Adipocyte (in vitro differentiated cells): ENCODE data around the gene KIAA0513.

Source experiments
- DNase-seq: peaks from one replicate; pipeline ENCODE4 v3.0.0-alpha.2; 2015; ENCODE audit warnings: low read depth
- H3K27me3 ChIP-seq: replicated peaks from 2 replicates; pipeline ENCODE4 v1.7.0; 2013; ENCODE audit warnings: mild to moderate bottlenecking, low read length, moderate library complexity; ENCODE audit not compliant: control insufficient read depth, insufficient read depth
- H3K36me3 ChIP-seq: 2 replicates; pipeline ENCODE4 v1.7.0; 2013; ENCODE audit warnings: low read length, mild to moderate bottlenecking, moderate library complexity; ENCODE audit not compliant: control insufficient read depth, insufficient read depth, severe bottlenecking
- H3K4me1 ChIP-seq: 2 replicates; pipeline ENCODE4 v1.7.0; 2013; ENCODE audit warnings: mild to moderate bottlenecking, low read length, moderate library complexity; ENCODE audit not compliant: control insufficient read depth, insufficient read depth
- H3K4me3 ChIP-seq: 2 replicates; pipeline ENCODE4 v1.7.0; 2013; ENCODE audit warnings: mild to moderate bottlenecking, low read length, moderate library complexity
- H3K9ac ChIP-seq: 2 replicates; pipeline ENCODE4 v1.7.0; 2013; ENCODE audit warnings: mild to moderate bottlenecking, low read length, moderate library complexity
- H3K9me3 ChIP-seq: 2 replicates; pipeline ENCODE4 v1.7.0; 2013; ENCODE audit warnings: mild to moderate bottlenecking, low read length, moderate library complexity; ENCODE audit not compliant: control insufficient read depth

KIAA0513 gene

GRCh38 chr16:85078226-85078625 is 50.6 kb downstream of the KIAA0513 start:
- H3K9ac ChIP-seq: no peak overlapping the region
- peaks cover 23% of the 10 kb centered on the region for H3K36me3 ChIP-seq
- no peak overlapping the region for H3K4me3 ChIP-seq
- no peaks in the 10 kb centered on the region for H3K9me3 ChIP-seq
- H3K4me1 ChIP-seq: peaks cover 3% of the 10 kb centered on the region
- no peaks in the 10 kb centered on the region for H3K27me3 ChIP-seq
- DNase-seq: no peak

GRCh38 chr16:85078952-85079351 is 51.4 kb downstream of the KIAA0513 start:
- Histone ChIP-seq H3K4me1 (no peaks in the 10 kb centered on the region), H3K27me3 (no peaks in the 10 kb centered on the region), H3K4me3 (no peak overlapping the region), H3K36me3 (peaks cover 23% of the 10 kb centered on the region), H3K9ac (no peak overlapping the region), H3K9me3 (no peaks in the 10 kb centered on the region)
- DNase-seq: no peak

- Histone ChIP-seq H3K9me3 (no peaks in the 10 kb centered on the region), H3K4me1 (no peaks in the 10 kb centered on the region)
- DNase-seq: no peak
These were observed 52.4 kb downstream of the KIAA0513 start for GRCh38 chr16:85079785-85080570.

GRCh38 chr16:85081038-85081437 is 53.4 kb downstream of the KIAA0513 start:
- Histone ChIP-seq H3K4me3 (no peak overlapping the region), H3K9ac (no peak overlapping the region), H3K27me3 (no peaks in the 10 kb centered on the region), H3K36me3 (peaks cover 16% of the 10 kb centered on the region), H3K4me1 (no peaks in the 10 kb centered on the region), H3K9me3 (no peaks in the 10 kb centered on the region)
- DNase-seq: no peak

More at GRCh38 chr16:85079785-85080570, 52.4 kb downstream of the KIAA0513 start:
- H3K9ac ChIP-seq: no peak overlapping the region
- peaks cover 23% of the 10 kb centered on the region for H3K36me3 ChIP-seq
- H3K4me3 ChIP-seq: no peak overlapping the region
- H3K27me3 ChIP-seq: no peaks in the 10 kb centered on the region

- Histone ChIP-seq H3K36me3 (peaks cover 11% of the 10 kb centered on the region), H3K9ac (no peak overlapping the region), H3K4me1 (no peaks in the 10 kb centered on the region), H3K4me3 (no peak overlapping the region), H3K9me3 (no peaks in the 10 kb centered on the region), H3K27me3 (no peaks in the 10 kb centered on the region)
- no peak for DNase-seq
These were observed 54.2 kb downstream of the KIAA0513 start for GRCh38 chr16:85081765-85082164.

- H3K9ac ChIP-seq: no peak overlapping the region
- DNase-seq: no peak
- no peak overlapping the region for H3K4me3 ChIP-seq
- no peaks in the 10 kb centered on the region for H3K9me3 ChIP-seq
- H3K27me3 ChIP-seq: no peaks in the 10 kb centered on the region
- H3K4me1 ChIP-seq: no peaks in the 10 kb centered on the region
- peaks cover 11% of the 10 kb centered on the region for H3K36me3 ChIP-seq
These were observed 54.8 kb downstream of the KIAA0513 start for GRCh38 chr16:85082173-85083050.

- H3K4me3 ChIP-seq: no peak overlapping the region
These were observed 55.5 kb downstream of the KIAA0513 start for GRCh38 chr16:85083051-85083639.

GRCh38 chr16:85084841-85085510 is 57.4 kb downstream of the KIAA0513 start:
- no peak for DNase-seq
- no peak overlapping the region for H3K9ac ChIP-seq
- no peak overlapping the region for H3K4me3 ChIP-seq
- no peaks in the 10 kb centered on the region for H3K9me3 ChIP-seq
- peaks cover under 1% of the 10 kb centered on the region for H3K4me1 ChIP-seq
- peaks cover 10% of the 10 kb centered on the region for H3K36me3 ChIP-seq
- no peaks in the 10 kb centered on the region for H3K27me3 ChIP-seq

More at GRCh38 chr16:85083051-85083639, 55.5 kb downstream of the KIAA0513 start:
- H3K4me1 ChIP-seq: no peaks in the 10 kb centered on the region
- no peaks in the 10 kb centered on the region for H3K9me3 ChIP-seq
- peaks cover 13% of the 10 kb centered on the region for H3K36me3 ChIP-seq
- no peaks in the 10 kb centered on the region for H3K27me3 ChIP-seq
- no peak for DNase-seq
- no peak overlapping the region for H3K9ac ChIP-seq

GRCh38 chr16:85085721-85086120 is 58.1 kb downstream of the KIAA0513 start:
- Histone ChIP-seq H3K4me1 (peaks cover 5% of the 10 kb centered on the region), H3K4me3 (no peak overlapping the region), H3K27me3 (no peaks in the 10 kb centered on the region), H3K9me3 (no peaks in the 10 kb centered on the region), H3K36me3 (peaks cover 10% of the 10 kb centered on the region), H3K9ac (no peak overlapping the region)
- no peak for DNase-seq

GRCh38 chr16:85086347-85087291 is 59.0 kb downstream of the KIAA0513 start:
- Histone ChIP-seq H3K27me3 (no peaks in the 10 kb centered on the region), H3K4me3 (no peak overlapping the region), H3K9ac (no peak overlapping the region), H3K9me3 (no peaks in the 10 kb centered on the region), H3K4me1 (peaks cover 8% of the 10 kb centered on the region), H3K36me3 (peaks cover 10% of the 10 kb centered on the region)
- peak; percentile 70 for DNase-seq
